Stomach smooth muscle (tissue), 2 donors: ENCODE measurements around the gene KPNB1.
A peak's percentile ranks its signal among the peaks of the same experiment; 100 is the strongest.

ENCODE experiments used
- H3K27ac ChIP-seq: one replicate; pipeline ENCODE4 v1.7.0; 2013; ENCODE audit warnings: mild to moderate bottlenecking, low read length, inconsistent platforms
- H3K27me3 ChIP-seq, 2 donors: one replicate each; pipeline ENCODE4 v1.7.0; 2013; ENCODE audit warnings: low read length in 2 of 2; ENCODE audit not compliant: insufficient read depth in 2 of 2, control insufficient read depth in 1 of 2
- H3K36me3 ChIP-seq, 2 donors: one replicate each; pipeline ENCODE4 v1.7.0; 2013; ENCODE audit warnings: low read length in 2 of 2; ENCODE audit not compliant: control insufficient read depth in 2 of 2, insufficient read depth in 2 of 2
- H3K4me1 ChIP-seq: one replicate; pipeline ENCODE4 v1.7.0; 2013; ENCODE audit warnings: low read length; ENCODE audit not compliant: control insufficient read depth, insufficient read depth
- H3K4me3 ChIP-seq, 2 donors: one replicate each; pipeline ENCODE4 v1.7.0; 2013; ENCODE audit warnings: low read length in 2 of 2
- H3K9ac ChIP-seq, 2 donors: one replicate each; pipeline ENCODE4 v1.7.0; 2013; ENCODE audit warnings: low read length in 2 of 2, mild to moderate bottlenecking in 1 of 2
- H3K9me3 ChIP-seq, 2 donors: one replicate each; pipeline ENCODE4 v1.7.0; 2013; ENCODE audit warnings: low read length in 2 of 2; ENCODE audit not compliant: control insufficient read depth in 2 of 2
- donor health status: healthy.
- donor health status: Pancreatic carcinoma.

Gene KPNB1

GRCh38 chr17:47636273-47637030 lies 13.3 kb upstream of the KPNB1 start:
- Histone ChIP-seq H3K9me3 (no peaks in the 10 kb centered on the region), H3K27ac (no peak overlapping the region), H3K36me3 (peaks cover 0 to 2% of the 10 kb centered on the region in 2 donors), H3K27me3 (no peaks in the 10 kb centered on the region), H3K9ac (no peak overlapping the region), H3K4me1 (no peaks in the 10 kb centered on the region), H3K4me3 (no peak overlapping the region)

- peaks cover 0 to 2% of the 10 kb centered on the region in 2 donors for H3K36me3 ChIP-seq
- H3K27me3 ChIP-seq: no peaks in the 10 kb centered on the region
- no peaks in the 10 kb centered on the region for H3K9me3 ChIP-seq
- H3K27ac ChIP-seq: no peak overlapping the region
- H3K4me1 ChIP-seq: no peaks in the 10 kb centered on the region
- H3K9ac ChIP-seq: no peak overlapping the region
- no peak overlapping the region for H3K4me3 ChIP-seq
These were observed 10.8 kb upstream of the KPNB1 start for GRCh38 chr17:47638903-47639302.

DNA sequence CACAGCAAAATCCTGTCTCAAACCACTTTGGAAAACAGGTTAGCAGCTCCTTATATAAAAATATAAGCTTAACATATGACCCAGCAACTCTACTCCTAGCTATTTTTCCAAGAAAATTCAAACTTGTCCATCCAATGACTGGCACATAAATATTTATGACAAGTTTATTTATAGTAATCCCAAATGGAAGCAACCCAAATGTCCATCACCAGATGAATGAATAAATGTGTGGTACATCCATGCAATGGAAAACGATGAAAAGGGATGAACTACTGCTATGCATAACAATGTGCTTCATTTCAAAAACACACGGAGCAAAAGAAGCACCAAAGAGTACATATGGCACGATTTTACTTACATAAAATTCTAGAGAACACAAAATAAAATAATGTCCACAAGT lies 9.6 kb upstream of the KPNB1 start:
- no peaks in the 10 kb centered on the region for H3K27me3 ChIP-seq
- no peaks in the 10 kb centered on the region for H3K9me3 ChIP-seq
- no peak overlapping the region for H3K9ac ChIP-seq
- no peak overlapping the region for H3K27ac ChIP-seq
- no peaks in the 10 kb centered on the region for H3K4me1 ChIP-seq
- H3K36me3 ChIP-seq: no peaks in the 10 kb centered on the region
- no peak overlapping the region for H3K4me3 ChIP-seq

GRCh38 chr17:47641202-47641601 lies 8.5 kb upstream of the KPNB1 start:
- no peaks in the 10 kb centered on the region for H3K36me3 ChIP-seq
- no peaks in the 10 kb centered on the region for H3K4me1 ChIP-seq
- no peaks in the 10 kb centered on the region for H3K9me3 ChIP-seq
- no peak overlapping the region for H3K9ac ChIP-seq
- H3K27ac ChIP-seq: no peak overlapping the region
- no peak overlapping the region for H3K4me3 ChIP-seq
- no peaks in the 10 kb centered on the region for H3K27me3 ChIP-seq

DNA sequence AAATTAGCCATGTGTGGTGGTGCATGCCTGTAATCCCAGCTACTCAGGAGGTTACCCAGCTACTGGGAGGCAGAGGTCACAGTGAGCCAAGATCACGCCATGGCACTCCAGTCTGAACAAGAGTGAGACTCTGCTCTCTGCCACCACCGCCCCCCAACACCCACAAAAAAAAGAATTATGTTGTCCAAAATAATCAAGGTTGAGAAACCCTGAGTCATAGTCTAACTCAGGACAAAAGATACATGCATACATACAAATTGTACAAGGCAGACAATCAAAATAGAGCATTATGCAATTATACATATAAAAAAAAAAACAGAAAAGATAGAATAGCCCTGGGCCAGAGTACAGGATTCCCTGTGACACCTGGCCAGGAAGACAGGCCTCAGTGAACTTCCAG lies 6.6 kb upstream of the KPNB1 start:
- no peak overlapping the region for H3K4me3 ChIP-seq
- no peaks in the 10 kb centered on the region for H3K9me3 ChIP-seq
- no peak overlapping the region for H3K27ac ChIP-seq
- no peaks in the 10 kb centered on the region for H3K36me3 ChIP-seq
- no peaks in the 10 kb centered on the region for H3K4me1 ChIP-seq
- no peaks in the 10 kb centered on the region for H3K27me3 ChIP-seq
- H3K9ac ChIP-seq: no peak overlapping the region

DNA sequence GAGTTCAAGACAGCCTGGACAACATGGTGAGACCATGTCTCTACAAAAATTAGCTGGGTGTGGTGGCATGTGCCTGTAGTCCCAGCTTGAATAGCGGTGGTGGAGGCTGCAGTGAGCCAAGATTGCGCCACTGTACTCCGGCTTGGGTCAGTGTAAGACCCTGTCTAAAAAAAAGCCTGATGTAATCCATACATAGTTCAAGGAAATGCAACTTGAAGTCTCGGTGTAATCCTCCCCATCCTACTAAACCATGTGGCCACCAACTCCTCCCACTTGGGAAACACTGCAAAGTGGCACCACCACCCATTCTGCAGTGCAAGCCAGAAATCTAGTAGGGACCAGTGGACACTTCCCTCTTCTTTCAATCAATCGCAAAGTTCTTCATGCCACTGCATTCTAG lies 5.4 kb upstream of the KPNB1 start:
- H3K36me3 ChIP-seq: no peaks in the 10 kb centered on the region
- no peaks in the 10 kb centered on the region for H3K9me3 ChIP-seq
- no peak overlapping the region for H3K4me3 ChIP-seq
- H3K9ac ChIP-seq: no peak overlapping the region
- no peak overlapping the region for H3K27ac ChIP-seq
- H3K27me3 ChIP-seq: no peaks in the 10 kb centered on the region
- H3K4me1 ChIP-seq: peaks cover 11% of the 10 kb centered on the region

DNA sequence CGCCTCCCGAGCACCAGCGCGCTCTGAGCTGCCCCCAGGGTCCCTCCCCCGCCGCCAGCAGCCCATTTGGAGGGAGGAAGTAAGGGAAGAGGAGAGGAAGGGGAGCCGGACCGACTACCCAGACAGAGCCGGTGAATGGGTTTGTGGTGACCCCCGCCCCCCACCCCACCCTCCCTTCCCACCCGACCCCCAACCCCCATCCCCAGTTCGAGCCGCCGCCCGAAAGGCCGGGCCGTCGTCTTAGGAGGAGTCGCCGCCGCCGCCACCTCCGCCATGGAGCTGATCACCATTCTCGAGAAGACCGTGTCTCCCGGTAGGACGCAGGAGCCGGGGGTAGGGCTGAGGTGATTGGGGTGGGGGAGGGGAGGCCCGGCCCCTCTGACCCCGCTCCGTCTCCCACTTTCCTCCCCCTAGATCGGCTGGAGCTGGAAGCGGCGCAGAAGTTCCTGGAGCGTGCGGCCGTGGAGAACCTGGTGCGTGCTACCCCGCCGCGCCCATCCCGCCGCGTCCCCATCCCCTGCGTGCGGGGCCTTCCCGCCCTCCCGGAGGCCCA lies 329 bp downstream of the KPNB1 start:
- H3K36me3 ChIP-seq: peaks cover 13 to 24% of the 10 kb centered on the region in 2 donors
- peaks cover 25% of the 10 kb centered on the region for H3K4me1 ChIP-seq
- peak overlapping the region; percentile 63 to 93 for H3K4me3 ChIP-seq
- no peaks in the 10 kb centered on the region for H3K9me3 ChIP-seq
- peak overlapping the region in 1 of 2 donors; percentile 63 for H3K9ac ChIP-seq
- H3K27me3 ChIP-seq: no peaks in the 10 kb centered on the region
- peak overlapping the region; percentile 60 for H3K27ac ChIP-seq

DNA sequence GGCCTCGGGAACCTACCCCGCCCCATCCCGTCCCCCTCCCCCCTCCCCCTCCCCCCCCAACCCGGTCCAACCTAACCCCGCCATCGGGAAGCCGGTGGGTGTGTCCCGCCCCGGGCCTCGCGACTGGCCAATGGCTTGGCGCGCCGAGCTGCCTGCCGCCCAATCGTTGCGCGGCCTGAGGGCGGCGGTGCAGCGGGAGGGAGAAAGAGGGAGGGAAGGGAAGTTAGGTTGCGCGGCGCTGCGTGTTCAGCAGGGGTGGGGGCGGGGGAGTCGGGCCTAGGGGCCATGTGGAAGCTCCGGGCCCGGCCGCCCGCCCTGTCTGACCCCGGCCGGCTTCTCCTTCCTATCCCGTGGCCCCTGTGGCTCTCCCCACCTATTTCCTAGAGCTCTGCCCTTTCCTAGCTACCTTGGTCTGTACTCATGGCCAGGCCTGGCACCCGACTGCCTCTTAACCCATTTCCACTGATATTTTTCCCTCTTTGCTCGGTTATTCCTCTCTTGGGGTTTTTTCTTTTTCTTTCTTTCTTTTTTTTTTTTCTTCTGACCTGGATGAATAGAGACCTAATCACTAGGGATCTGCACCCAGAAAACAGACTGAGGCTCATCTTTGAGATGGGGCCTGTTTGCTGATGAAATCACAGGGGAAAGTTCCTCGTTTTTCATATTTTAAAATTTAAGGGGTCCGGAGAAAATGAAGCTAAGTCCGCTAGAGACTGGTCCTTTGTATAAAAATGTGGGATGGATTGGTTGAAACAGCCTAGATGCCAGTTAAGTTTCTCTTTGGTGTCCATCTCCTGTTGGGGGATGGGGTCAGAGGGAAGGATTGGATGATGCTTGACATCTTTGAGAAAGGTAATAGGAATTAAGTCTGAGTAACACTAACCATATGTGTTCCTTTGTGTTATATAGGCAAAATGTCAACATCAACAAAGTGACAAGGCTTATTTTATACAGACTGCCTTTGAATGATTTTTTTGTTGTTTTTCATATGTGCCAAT lies 1.1 kb downstream of the KPNB1 start:
- H3K4me1 ChIP-seq: peaks cover 25% of the 10 kb centered on the region

DNA sequence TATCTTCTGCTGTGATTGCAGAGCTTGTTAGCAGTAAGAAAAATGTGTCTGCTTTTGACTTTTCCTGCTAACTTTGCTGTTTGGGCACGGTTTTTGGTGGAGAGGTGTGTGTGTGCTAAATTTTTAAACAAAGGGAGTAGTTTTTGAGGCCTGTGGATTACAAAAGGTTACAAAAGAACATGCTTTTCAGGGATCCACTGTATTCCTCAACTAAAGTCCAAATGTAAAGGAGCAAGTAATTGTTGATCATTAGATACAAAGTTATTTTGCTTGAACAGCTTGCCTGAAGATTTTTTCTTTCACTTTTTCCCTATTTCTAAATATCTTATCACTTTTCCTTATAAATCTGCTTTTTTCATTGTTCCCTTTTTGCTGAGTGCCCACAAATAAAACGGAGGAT lies 2.0 kb downstream of the KPNB1 start:
- Histone ChIP-seq H3K4me3 (no peak overlapping the region), H3K9ac (peak overlapping the region in 1 of 2 donors; percentile 85), H3K36me3 (peaks cover 22 to 31% of the 10 kb centered on the region in 2 donors)

More for the DNA sequence above, 1.1 kb downstream of the KPNB1 start:
- H3K27ac ChIP-seq: peak overlapping the region; percentile 60
- H3K9me3 ChIP-seq: no peaks in the 10 kb centered on the region
- no peaks in the 10 kb centered on the region for H3K27me3 ChIP-seq
- H3K4me3 ChIP-seq: peak overlapping the region; percentile 76 to 93
- H3K9ac ChIP-seq: peak overlapping the region; percentile 62 to 85
- peaks cover 16 to 27% of the 10 kb centered on the region in 2 donors for H3K36me3 ChIP-seq

DNA sequence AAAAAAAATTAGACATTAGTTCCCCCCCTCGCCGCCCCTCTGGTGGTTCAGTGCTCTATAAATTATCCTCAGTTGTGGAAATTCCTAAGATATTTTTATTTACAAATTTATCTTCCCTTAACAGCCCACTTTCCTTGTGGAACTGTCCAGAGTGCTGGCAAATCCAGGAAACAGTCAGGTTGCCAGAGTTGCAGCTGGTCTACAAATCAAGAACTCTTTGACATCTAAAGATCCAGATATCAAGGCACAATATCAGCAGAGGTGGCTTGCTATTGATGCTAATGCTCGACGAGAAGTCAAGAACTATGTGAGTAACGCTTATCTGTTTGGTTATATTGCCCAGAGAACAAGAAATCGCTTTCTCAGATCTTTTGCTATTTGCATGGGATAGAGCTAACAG lies 2.9 kb downstream of the KPNB1 start:
- Histone ChIP-seq H3K4me3 (no peak overlapping the region), H3K9ac (no peak overlapping the region), H3K4me1 (peaks cover 25% of the 10 kb centered on the region), H3K9me3 (no peaks in the 10 kb centered on the region), H3K36me3 (peaks cover 29 to 40% of the 10 kb centered on the region in 2 donors), H3K27me3 (no peaks in the 10 kb centered on the region), H3K27ac (no peak overlapping the region)

More for the DNA sequence above, 2.0 kb downstream of the KPNB1 start:
- Histone ChIP-seq H3K4me1 (peaks cover 25% of the 10 kb centered on the region), H3K27ac (no peak overlapping the region), H3K9me3 (no peaks in the 10 kb centered on the region), H3K27me3 (no peaks in the 10 kb centered on the region)
